Activated CD4-positive, alpha-beta memory T cell treated with anti-CD3 and anti-CD28 coated beads for 36 hours (primary cell): ENCODE data around the gene GCLC. TPM values are rescaled to one million over a fixed set of nuclear protein-coding genes. Genes with fewer than 3 reads are reported as not detected.
A peak's percentile ranks its signal among the peaks of the same experiment; 100 is the strongest.
"Not testable (repeated sequence)": the region's sequence is repeated elsewhere in the genome, so short reads cannot be mapped to it uniquely, and the experiment has no call there.

Source experiments
- CTCF ChIA-PET: fragments of 350-600 bp; sonication (Branson Sonifier 250); formaldehyde crosslinking; loops from one replicate; lab custom pipeline; 2021; ENCODE audit warnings: antibody characterized with exemption, inconsistent platforms; lab: Charles Lee
- POLR2A ChIA-PET: fragments of 350-600 bp; sonication (Branson Sonifier 250); formaldehyde crosslinking; loops from one replicate; lab custom pipeline; 2021; ENCODE audit warnings: antibody characterized with exemption; lab: Charles Lee
- DNase-seq: peaks from one replicate; pipeline ENCODE4 v3.0.0-alpha.2; 2020
- H3K27ac Mint-ChIP-seq: one replicate; pipeline ENCODE4 v1.8.0; 2021; ENCODE audit warnings: mixed read lengths
- H3K27me3 Mint-ChIP-seq: one replicate; pipeline ENCODE4 v1.8.0; 2021; ENCODE audit warnings: mixed read lengths
- H3K36me3 Mint-ChIP-seq: one replicate; pipeline ENCODE4 v1.8.0; 2021; ENCODE audit warnings: mixed read lengths
- H3K4me1 Mint-ChIP-seq: one replicate; pipeline ENCODE4 v1.8.0; 2021; ENCODE audit warnings: low read depth, mixed read lengths
- H3K4me3 Mint-ChIP-seq: one replicate; pipeline ENCODE4 v1.8.0; 2021; ENCODE audit warnings: mild to moderate bottlenecking, mixed read lengths
- H3K9me3 Mint-ChIP-seq: one replicate; pipeline ENCODE4 v1.8.0; 2021; ENCODE audit warnings: mixed read lengths
- intact Hi-C: fragments of 100-400 bp; cut with micrococcal nuclease; formaldehyde crosslinking; loops from one replicate; pipeline ENCODE4 v1.15.1; 2023
- total RNA-seq, 2 experiments: library from RNA; stranded (reverse); gene quantifications; one replicate each; pipeline ENCODE4 v1.2.3, GENCODE V29; 2021

GCLC gene
- total RNA-seq, 2 experiments from 2014 or later, result 27.2 to 33.3 TPM

- Mint-ChIP-seq H3K36me3 (no peaks in the 10 kb centered on the region), H3K9me3 (peaks cover 2% of the 10 kb centered on the region), H3K4me3 (no peak overlapping the region), H3K4me1 (peaks cover 9% of the 10 kb centered on the region), H3K27me3 (peaks cover 28% of the 10 kb centered on the region), H3K27ac (no peak overlapping the region)
- peak; percentile 68 for DNase-seq
- intact Hi-C loops, result loop anchor here (1.0 to 2.0 kb wide), 3 partner anchors 48 to 312 kb away; no protein-coding TSS in a partner anchor
- ChIA-PET CTCF (interaction anchor here (0.6 to 6.2 kb wide), 30 partner anchors 8 to 419 kb away, joined by 3 to 140 read pairs (median 3); partner anchors contain the start of gene FBXO9), POLR2A (no interaction called here)
These were observed 60.2 kb downstream of the GCLC start for GRCh38 chr6:53484476-53485280.

GRCh38 chr6:53483423-53484353, 61.2 kb downstream of the GCLC start:
- no peak overlapping the region for H3K27ac Mint-ChIP-seq
- DNase-seq, result peak; percentile 48

GRCh38 chr6:53481323-53481722, 63.6 kb downstream of the GCLC start:
- Mint-ChIP-seq H3K4me3 (no peak overlapping the region), H3K27ac (no peak overlapping the region), H3K36me3 (no peaks in the 10 kb centered on the region), H3K27me3 (peaks cover 12% of the 10 kb centered on the region), H3K4me1 (peaks cover 9% of the 10 kb centered on the region), H3K9me3 (no peaks in the 10 kb centered on the region)
- DNase-seq, result no peak
- CTCF ChIA-PET, result interaction anchor here (1.0 to 2.4 kb wide), 2 partner anchors 11 kb away, joined by 3 to 6 read pairs; no protein-coding TSS in a partner anchor
- POLR2A ChIA-PET, result no interaction called here
- intact Hi-C loops, result no loop called here

More at GRCh38 chr6:53483423-53484353, 61.2 kb downstream of the GCLC start:
- ChIA-PET CTCF (interaction anchor here (0.6 to 6.2 kb wide), 27 partner anchors 9 to 418 kb away, joined by 3 to 140 read pairs (median 3); partner anchors contain the start of gene FBXO9), POLR2A (no interaction called here)
- intact Hi-C loops, result loop anchor here (1.0 to 2.0 kb wide), 3 partner anchors 47 to 311 kb away; no protein-coding TSS in a partner anchor
- Mint-ChIP-seq H3K4me1 (peaks cover 9% of the 10 kb centered on the region), H3K36me3 (no peaks in the 10 kb centered on the region), H3K9me3 (no peaks in the 10 kb centered on the region), H3K27me3 (peaks cover 26% of the 10 kb centered on the region), H3K4me3 (no peak overlapping the region)

- H3K36me3 Mint-ChIP-seq, H3K27me3 Mint-ChIP-seq, H3K9me3 Mint-ChIP-seq, DNase-seq, H3K4me1 Mint-ChIP-seq, H3K27ac Mint-ChIP-seq, intact Hi-C loops, H3K4me3 Mint-ChIP-seq, POLR2A ChIA-PET: not testable (repeated sequence)
- CTCF ChIA-PET, result interaction anchor here (1.0 to 2.4 kb wide), 2 partner anchors 10 to 12 kb away, joined by 3 to 6 read pairs; no protein-coding TSS in a partner anchor
These were observed 64.1 kb downstream of the GCLC start for GRCh38 chr6:53480774-53481173.

GRCh38 chr6:53479871-53480270, 65.0 kb downstream of the GCLC start:
- no peak for DNase-seq
- no peaks in the 10 kb centered on the region for H3K9me3 Mint-ChIP-seq
- no peak overlapping the region for H3K4me3 Mint-ChIP-seq
- H3K36me3 Mint-ChIP-seq, result no peaks in the 10 kb centered on the region
- POLR2A ChIA-PET, result no interaction called here
- CTCF ChIA-PET, result interaction anchor here (0.7 to 2.4 kb wide), 5 partner anchors 13 to 328 kb away, joined by 3 to 6 read pairs (median 3); no protein-coding TSS in a partner anchor
- H3K4me1 Mint-ChIP-seq, result peaks cover 9% of the 10 kb centered on the region
- H3K27ac Mint-ChIP-seq, result no peak overlapping the region
- intact Hi-C loops, result no loop called here
- H3K27me3 Mint-ChIP-seq, result peaks cover 6% of the 10 kb centered on the region

- Mint-ChIP-seq H3K36me3 (no peaks in the 10 kb centered on the region), H3K27ac (no peak overlapping the region)
These were observed 67.9 kb downstream of the GCLC start for GRCh38 chr6:53476964-53477363.

GRCh38 chr6:53474010-53474409, 70.9 kb downstream of the GCLC start:
- Mint-ChIP-seq H3K27me3 (no peaks in the 10 kb centered on the region), H3K9me3 (no peaks in the 10 kb centered on the region), H3K4me3 (no peak overlapping the region), H3K4me1 (no peaks in the 10 kb centered on the region), H3K36me3 (no peaks in the 10 kb centered on the region), H3K27ac (no peak overlapping the region)
- DNase-seq, result no peak
- ChIA-PET CTCF (interaction anchor here (0.9 to 2.7 kb wide), 3 partner anchors 10 to 302 kb away, joined by 3 to 7 read pairs (median 4); no protein-coding TSS in a partner anchor), POLR2A (no interaction called here)
- intact Hi-C loops, result no loop called here

More at GRCh38 chr6:53476964-53477363, 67.9 kb downstream of the GCLC start:
- H3K9me3 Mint-ChIP-seq, result no peaks in the 10 kb centered on the region
- no peak overlapping the region for H3K4me3 Mint-ChIP-seq
- no peak for DNase-seq
- H3K27me3 Mint-ChIP-seq, result peaks cover 2% of the 10 kb centered on the region
- POLR2A ChIA-PET, result no interaction called here
- peaks cover 7% of the 10 kb centered on the region for H3K4me1 Mint-ChIP-seq
- intact Hi-C loops, result no loop called here
- CTCF ChIA-PET, result interaction anchor here (1.1 kb wide), 1 partner anchor 304 kb away, joined by 5 read pairs; no protein-coding TSS in a partner anchor

- H3K4me3 Mint-ChIP-seq, result no peak overlapping the region
- intact Hi-C loops, result no loop called here
- H3K9me3 Mint-ChIP-seq, result no peaks in the 10 kb centered on the region
- ChIA-PET CTCF (interaction anchor here (0.6 kb wide), 1 partner anchor 296 kb away, joined by 5 read pairs; no protein-coding TSS in a partner anchor), POLR2A (no interaction called here)
- H3K27ac Mint-ChIP-seq, result no peak overlapping the region
- no peak for DNase-seq
- H3K27me3 Mint-ChIP-seq, result no peaks in the 10 kb centered on the region
- H3K36me3 Mint-ChIP-seq, result no peaks in the 10 kb centered on the region
- no peaks in the 10 kb centered on the region for H3K4me1 Mint-ChIP-seq
These were observed 75.7 kb downstream of the GCLC start for GRCh38 chr6:53469163-53469562.

GRCh38 chr6:53466257-53466656, 78.6 kb downstream of the GCLC start:
- no peak for DNase-seq
- Mint-ChIP-seq H3K4me1 (no peaks in the 10 kb centered on the region), H3K36me3 (no peaks in the 10 kb centered on the region), H3K27ac (no peak overlapping the region), H3K4me3 (no peak overlapping the region), H3K9me3 (no peaks in the 10 kb centered on the region), H3K27me3 (no peaks in the 10 kb centered on the region)
- ChIA-PET CTCF (no interaction called here), POLR2A (no interaction called here)
- intact Hi-C loops, result no loop called here

- Mint-ChIP-seq H3K4me3 (no peak overlapping the region), H3K27ac (no peak overlapping the region), H3K4me1 (no peaks in the 10 kb centered on the region), H3K27me3 (no peaks in the 10 kb centered on the region), H3K36me3 (no peaks in the 10 kb centered on the region), H3K9me3 (no peaks in the 10 kb centered on the region)
- POLR2A ChIA-PET, result no interaction called here
- CTCF ChIA-PET, result no interaction called here
- no peak for DNase-seq
- intact Hi-C loops, result loop anchor here (2.0 kb wide), 1 partner anchor 17 kb away; no protein-coding TSS in a partner anchor
These were observed 79.2 kb downstream of the GCLC start for GRCh38 chr6:53465732-53466131.

GRCh38 chr6:53464927-53465460, 79.9 kb downstream of the GCLC start:
- CTCF ChIA-PET, result no interaction called here
- POLR2A ChIA-PET, result no interaction called here
- Mint-ChIP-seq H3K4me1 (no peaks in the 10 kb centered on the region), H3K27me3 (no peaks in the 10 kb centered on the region), H3K9me3 (no peaks in the 10 kb centered on the region), H3K4me3 (no peak overlapping the region), H3K27ac (no peak overlapping the region), H3K36me3 (no peaks in the 10 kb centered on the region)
- DNase-seq, result no peak
- intact Hi-C loops, result loop anchor here (2.0 kb wide), 1 partner anchor 16 kb away; no protein-coding TSS in a partner anchor
